ENCODE measurements around the gene SPRR1B. TPM values are rescaled to one million over a fixed set of nuclear protein-coding genes. Genes with fewer than 3 reads are reported as not detected.

Gene SPRR1B, protein sequence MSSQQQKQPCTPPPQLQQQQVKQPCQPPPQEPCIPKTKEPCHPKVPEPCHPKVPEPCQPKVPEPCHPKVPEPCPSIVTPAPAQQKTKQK
- total RNA-seq: not detected in 2 replicates

DNA sequence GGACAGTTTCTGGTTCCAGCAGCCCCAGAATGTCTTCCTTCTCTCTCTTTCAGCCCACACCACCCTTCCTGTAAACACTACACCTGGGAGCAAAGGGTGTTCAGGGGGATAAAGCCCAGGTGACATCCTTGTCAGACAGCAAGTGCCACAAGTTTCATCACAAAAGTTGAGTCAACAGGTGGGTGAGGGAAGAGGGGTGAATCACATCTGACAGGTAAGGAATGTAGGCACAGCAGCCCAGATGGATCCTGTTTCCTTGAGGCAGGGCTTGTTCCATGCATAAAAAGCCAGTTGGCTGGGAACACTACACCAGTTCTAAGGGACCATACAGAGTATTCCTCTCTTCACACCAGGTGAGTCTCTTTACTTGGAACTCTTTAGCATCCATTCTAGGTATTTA is at the start of gene SPRR1B:
Gene SPRR1B (plus strand): TSS at position 309 of the 400 bp plus-strand sequence. CDS start 1,143 bp downstream, outside the sequence.

DNA sequence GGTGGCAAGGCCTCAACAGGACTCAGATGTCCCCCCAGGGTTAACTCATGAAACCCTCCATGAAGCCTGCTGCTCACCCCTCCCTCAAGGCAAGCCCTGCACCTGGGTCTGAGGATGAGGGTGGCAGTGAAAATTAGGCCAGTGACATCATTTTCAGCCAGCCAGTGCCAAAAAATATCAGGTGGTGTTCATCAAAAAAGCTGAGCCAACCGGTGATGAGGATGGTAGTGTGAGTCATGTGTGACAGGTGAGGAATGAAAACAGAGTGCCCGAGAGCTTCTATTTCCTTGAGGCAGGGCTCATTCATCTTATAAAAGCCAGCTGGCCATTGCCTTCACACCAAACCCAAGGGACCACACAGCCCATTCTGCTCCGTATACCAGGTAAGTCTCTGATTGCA is 47.3 kb upstream of the SPRR1B start, which contains the start of gene SPRR1A:
Gene SPRR1A (plus strand): TSS at position 339 of the 400 bp plus-strand sequence. CDS start 1,150 bp downstream, outside the sequence.

DNA sequence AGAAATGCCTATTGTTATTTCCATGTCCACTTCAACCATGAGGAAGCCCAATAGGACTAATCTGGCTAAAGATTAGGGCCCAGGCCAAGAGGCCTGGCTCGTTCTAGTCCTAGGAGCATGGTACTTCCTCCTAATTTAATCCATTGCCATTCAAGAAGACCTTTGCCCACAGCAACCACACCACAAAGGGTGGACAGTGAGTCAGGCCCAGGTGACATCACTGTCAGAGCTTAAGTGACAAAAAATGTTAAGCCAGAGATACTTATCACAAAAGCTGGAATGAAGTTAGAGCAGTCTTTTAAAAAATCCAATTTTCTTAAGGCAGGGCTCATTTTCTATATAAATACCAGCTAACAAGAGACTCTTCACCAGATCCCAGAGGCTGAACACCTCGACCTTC is 29.6 kb upstream of the SPRR1B start, which contains the start of gene SPRR3:
Gene SPRR3 (plus strand): TSS at position 368 of the 400 bp plus-strand sequence. CDS start 1,272 bp downstream, outside the sequence.

DNA sequence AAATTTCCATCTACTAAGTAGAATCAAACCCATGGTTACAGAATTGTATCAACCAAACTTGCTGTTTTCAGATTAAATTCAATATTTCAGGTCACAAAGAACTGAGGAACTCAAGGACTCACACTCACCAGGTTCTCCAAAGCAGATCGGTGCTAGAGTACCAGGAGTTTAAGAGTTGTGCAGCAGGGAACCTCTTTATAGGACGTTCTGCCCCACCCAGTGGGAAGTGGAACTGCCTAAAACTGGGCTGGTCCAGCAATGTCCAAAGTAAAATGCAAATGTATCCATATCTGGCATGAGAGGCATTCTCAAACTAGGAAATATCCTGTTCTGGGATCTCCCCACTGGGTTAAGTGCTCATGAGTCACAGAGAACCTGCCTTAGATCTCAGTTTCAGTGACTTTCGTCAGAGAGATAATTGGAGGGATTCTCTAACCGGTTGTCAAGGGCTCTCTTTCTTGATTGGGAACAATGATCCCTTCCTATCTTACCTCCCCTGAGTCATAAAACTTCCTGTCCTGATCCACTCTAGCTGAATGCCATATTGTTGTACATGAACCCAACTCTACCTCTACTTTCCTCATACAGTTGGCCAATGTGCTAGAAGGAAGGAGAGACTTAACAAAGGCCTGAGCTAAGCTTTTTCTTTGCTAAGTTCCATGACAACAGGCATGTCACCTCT is 10.1 kb downstream of the SPRR1B start, which contains the start of gene SPRR2D:
Gene SPRR2D (minus strand): TSS at position 171 of the 682 bp plus-strand sequence. CDS start 774 bp downstream, outside the sequence.

DNA sequence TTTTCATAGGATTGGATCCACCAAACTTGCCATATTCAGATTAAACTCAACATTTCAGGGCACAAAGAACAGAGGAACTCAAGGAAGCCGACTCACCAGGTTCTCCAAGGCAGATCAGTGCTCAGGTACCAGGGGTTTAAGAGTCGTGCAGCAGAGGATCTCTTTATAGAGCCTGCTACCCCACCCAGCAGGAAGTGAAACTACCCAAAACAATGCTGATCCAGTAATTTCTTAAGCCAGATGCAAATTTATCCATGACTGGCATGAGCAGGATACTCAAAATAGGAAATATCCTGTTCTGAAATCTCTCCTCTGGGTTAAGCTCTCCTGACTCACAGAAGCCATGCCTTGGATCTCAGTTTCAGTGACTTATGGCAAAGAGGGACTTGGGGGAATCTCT is 26.4 kb downstream of the SPRR1B start, which contains the start of gene SPRR2A:
Gene SPRR2A (minus strand): TSS at position 138 of the 400 bp plus-strand sequence. CDS start 777 bp downstream, outside the sequence.

DNA sequence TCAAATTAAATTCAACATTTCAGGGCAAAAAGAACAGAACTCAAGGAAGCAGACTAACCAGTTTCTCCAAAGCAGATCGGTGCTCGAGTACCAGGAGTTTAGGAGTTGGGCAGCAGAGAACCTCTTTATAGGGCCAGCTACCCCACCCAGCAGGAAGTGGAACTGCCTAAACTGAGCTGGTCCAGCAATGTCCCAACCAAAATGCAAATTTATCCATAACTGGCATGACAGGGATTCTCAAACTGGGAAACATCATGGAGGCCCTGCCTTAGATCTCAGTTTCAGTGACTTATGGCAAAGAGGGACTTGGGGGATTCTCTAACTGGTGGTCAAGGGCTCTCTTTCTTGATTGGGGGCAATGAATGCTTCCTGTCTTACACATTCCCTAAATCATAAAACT is 40.5 kb downstream of the SPRR1B start, which contains the start of gene SPRR2B:
Gene SPRR2B (minus strand): TSS at position 101 of the 400 bp plus-strand sequence. CDS start 772 bp downstream, outside the sequence.

Other genes starting within 250 kb of the SPRR1B start
- gene LCE1E, start 244.9 kb upstream of the SPRR1B start, total RNA-seq: not detected in 2 replicates
- not detected in 2 replicates for gene LCE1D, start 234.5 kb upstream of the SPRR1B start, total RNA-seq
- gene LCE1C, start 224.6 kb upstream of the SPRR1B start, total RNA-seq: not detected in 2 replicates
- not detected in 2 replicates for gene LCE1B, start 219.2 kb upstream of the SPRR1B start, total RNA-seq
- gene LCE1A, start 203.7 kb upstream of the SPRR1B start, total RNA-seq: not detected in 2 replicates
- not detected in 2 replicates for gene LCE6A, start 188.3 kb upstream of the SPRR1B start, total RNA-seq
- not detected in 2 replicates for gene LCE7A, start 171.2 kb upstream of the SPRR1B start, total RNA-seq
- gene SMCP, start 152.9 kb upstream of the SPRR1B start, total RNA-seq: not detected in 2 replicates
- gene IVL, start 122.7 kb upstream of the SPRR1B start, total RNA-seq: not detected in 2 replicates
- gene SPRR5, start 84.0 kb upstream of the SPRR1B start, total RNA-seq: not detected in 2 replicates
- gene SPRR4, start 60.6 kb upstream of the SPRR1B start, total RNA-seq: not detected in 2 replicates
- not detected in 2 replicates for gene SPRR1A, start 47.1 kb upstream of the SPRR1B start, total RNA-seq
- not detected in 2 replicates for gene SPRR3, start 29.5 kb upstream of the SPRR1B start, total RNA-seq
- not detected in 2 replicates for gene SPRR2D, start 9.9 kb downstream of the SPRR1B start, total RNA-seq
- not detected in 2 replicates for gene SPRR2A, start 26.3 kb downstream of the SPRR1B start, total RNA-seq
- not detected in 2 replicates for gene SPRR2B, start 40.4 kb downstream of the SPRR1B start, total RNA-seq
- gene SPRR2E, start 63.3 kb downstream of the SPRR1B start, total RNA-seq: not detected in 2 replicates
- gene SPRR2F, start 82.3 kb downstream of the SPRR1B start, total RNA-seq: not detected in 2 replicates
- gene SPRR2G, start 119.7 kb downstream of the SPRR1B start, total RNA-seq: not detected in 2 replicates
- not detected in 2 replicates for gene LELP1, start 172.2 kb downstream of the SPRR1B start, total RNA-seq
- gene PRR9, start 186.4 kb downstream of the SPRR1B start, total RNA-seq: not detected in 2 replicates
- gene LORICRIN, start 228.5 kb downstream of the SPRR1B start, total RNA-seq: not detected in 2 replicates

All from aortic smooth muscle cell (primary cell).